GM06990 (cell line): ENCODE data around the gene STRAP.

ENCODE experiments used
- DNase-seq: peaks from one replicate; pipeline ENCODE4 v3.0.0-alpha.2; 2011; ENCODE audit not compliant: insufficient read length; ENCODE audit errors: extremely low read depth
- H3K27me3 ChIP-seq: replicated peaks from 2 replicates; pipeline ENCODE4 v1.6.0; 2011; ENCODE audit warnings: low read length; ENCODE audit not compliant: control insufficient read depth, insufficient read depth
- H3K36me3 ChIP-seq: 2 replicates; pipeline ENCODE4 v1.5.1; 2011; ENCODE audit warnings: low read length; ENCODE audit not compliant: control insufficient read depth, insufficient read depth
- H3K4me3 ChIP-seq: replicated peaks from 2 replicates; pipeline ENCODE4 v1.5.1; 2011; ENCODE audit warnings: low read depth, mild to moderate bottlenecking, control low read depth, low read length
- TF ChIP-seq, protein P1 (sequence below): IDR thresholded peaks from 2 replicates; pipeline ENCODE4 v1.5.1; 2011; ENCODE audit warnings: low read length, control low read depth, mild to moderate bottlenecking, inconsistent platforms; ENCODE audit not compliant: insufficient read depth, poor library complexity, severe bottlenecking

Gene STRAP, protein sequence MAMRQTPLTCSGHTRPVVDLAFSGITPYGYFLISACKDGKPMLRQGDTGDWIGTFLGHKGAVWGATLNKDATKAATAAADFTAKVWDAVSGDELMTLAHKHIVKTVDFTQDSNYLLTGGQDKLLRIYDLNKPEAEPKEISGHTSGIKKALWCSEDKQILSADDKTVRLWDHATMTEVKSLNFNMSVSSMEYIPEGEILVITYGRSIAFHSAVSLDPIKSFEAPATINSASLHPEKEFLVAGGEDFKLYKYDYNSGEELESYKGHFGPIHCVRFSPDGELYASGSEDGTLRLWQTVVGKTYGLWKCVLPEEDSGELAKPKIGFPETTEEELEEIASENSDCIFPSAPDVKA

GRCh38 chr12:15882118-15882971, at the start of gene STRAP:
Gene STRAP, plus strand, starts transcription at chr12:15882387. Its CDS starts 321 bp downstream, at chr12:15882708.
- no peaks in the 10 kb centered on the region for H3K27me3 ChIP-seq
- TF ChIP-seq, protein P1, sequence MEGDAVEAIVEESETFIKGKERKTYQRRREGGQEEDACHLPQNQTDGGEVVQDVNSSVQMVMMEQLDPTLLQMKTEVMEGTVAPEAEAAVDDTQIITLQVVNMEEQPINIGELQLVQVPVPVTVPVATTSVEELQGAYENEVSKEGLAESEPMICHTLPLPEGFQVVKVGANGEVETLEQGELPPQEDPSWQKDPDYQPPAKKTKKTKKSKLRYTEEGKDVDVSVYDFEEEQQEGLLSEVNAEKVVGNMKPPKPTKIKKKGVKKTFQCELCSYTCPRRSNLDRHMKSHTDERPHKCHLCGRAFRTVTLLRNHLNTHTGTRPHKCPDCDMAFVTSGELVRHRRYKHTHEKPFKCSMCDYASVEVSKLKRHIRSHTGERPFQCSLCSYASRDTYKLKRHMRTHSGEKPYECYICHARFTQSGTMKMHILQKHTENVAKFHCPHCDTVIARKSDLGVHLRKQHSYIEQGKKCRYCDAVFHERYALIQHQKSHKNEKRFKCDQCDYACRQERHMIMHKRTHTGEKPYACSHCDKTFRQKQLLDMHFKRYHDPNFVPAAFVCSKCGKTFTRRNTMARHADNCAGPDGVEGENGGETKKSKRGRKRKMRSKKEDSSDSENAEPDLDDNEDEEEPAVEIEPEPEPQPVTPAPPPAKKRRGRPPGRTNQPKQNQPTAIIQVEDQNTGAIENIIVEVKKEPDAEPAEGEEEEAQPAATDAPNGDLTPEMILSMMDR: no peak
- no peaks in the 10 kb centered on the region; the same call in 1 of the 2 replicates for H3K36me3 ChIP-seq
- peak within 1 kb of the TSS; percentile 95 for H3K4me3 ChIP-seq
- DNase-seq: peak; percentile 97

DNA sequence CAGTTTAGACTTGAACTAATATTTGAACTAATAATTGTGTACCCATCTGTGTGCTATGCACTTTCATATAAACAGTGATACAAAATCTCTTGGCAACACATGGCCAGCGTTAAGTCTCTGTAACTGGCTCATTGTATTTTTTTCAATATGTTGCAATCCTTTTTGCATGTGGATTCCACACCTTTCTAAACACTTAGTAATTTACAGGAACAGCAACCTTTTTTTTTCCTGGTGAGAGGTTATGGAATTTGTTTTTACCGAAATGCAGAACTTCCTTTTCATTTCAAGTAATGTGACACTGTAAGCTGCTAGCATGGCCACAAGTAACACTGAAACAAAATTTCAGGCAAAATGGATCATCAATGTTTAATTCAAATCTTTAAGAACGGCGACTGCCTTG, 47.6 kb upstream of the STRAP start:
- Histone ChIP-seq H3K27me3 (no peaks in the 10 kb centered on the region; the same call in 1 of the 2 replicates), H3K4me3 (no peak overlapping the region), H3K36me3 (no peaks in the 10 kb centered on the region)
- DNase-seq: no peak
- TF ChIP-seq, protein P1: no peak

DNA sequence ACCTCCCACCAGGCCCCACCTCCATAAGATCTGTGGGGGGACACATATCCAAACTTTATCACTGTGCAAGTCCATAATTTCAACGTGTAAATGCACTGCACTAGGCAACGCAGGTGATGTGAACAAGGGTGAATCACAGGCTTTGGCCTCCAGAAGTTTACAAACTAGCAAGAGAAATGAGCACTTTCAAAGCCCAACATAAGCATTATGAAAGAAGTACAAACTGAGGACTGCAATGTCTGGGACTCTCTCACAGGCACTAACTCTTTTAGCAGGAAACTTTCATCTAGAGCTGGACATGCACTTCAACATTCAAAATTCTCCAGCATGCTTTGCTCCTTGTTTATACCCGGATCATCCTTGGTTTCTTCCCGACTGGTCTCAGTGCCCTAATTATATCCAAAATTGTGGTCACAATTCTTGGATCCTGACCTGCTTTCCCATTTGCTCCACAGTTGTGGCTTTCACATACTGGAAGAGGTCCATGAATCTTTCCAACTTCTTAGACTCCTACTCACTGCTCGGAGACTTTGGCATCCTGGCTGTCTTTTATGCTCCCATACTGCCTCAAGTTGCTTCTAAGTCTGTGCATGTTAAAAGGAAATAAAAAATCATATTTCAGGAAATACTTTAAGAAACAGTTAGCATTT, 44.9 kb upstream of the STRAP start:
- H3K36me3 ChIP-seq: no peaks in the 10 kb centered on the region
- no peak for DNase-seq
- no peaks in the 10 kb centered on the region; the same call in 1 of the 2 replicates for H3K27me3 ChIP-seq
- H3K4me3 ChIP-seq: no peak overlapping the region
- TF ChIP-seq, protein P1: no peak

DNA sequence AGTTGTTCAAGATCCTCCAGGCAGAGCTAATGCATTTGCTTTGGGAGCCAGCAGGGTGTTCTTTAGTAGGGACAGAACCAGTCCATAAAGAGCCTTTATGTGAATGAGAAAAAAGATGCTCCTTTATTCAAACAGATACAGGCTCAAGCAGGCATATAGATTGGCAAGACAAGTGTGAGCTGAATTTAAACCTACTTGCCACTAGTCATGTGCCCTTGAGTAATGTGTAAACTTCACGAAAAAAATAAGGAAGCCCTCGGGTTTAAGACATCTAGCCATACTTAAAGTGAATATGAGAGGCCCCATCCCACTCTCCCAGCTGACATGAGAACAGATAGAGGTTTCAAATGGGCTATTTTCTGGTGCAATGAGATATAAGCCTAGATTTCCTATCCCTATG, 43.1 kb upstream of the STRAP start:
- Histone ChIP-seq H3K4me3 (no peak overlapping the region), H3K27me3 (no peaks in the 10 kb centered on the region; the same call in 1 of the 2 replicates), H3K36me3 (no peaks in the 10 kb centered on the region)
- TF ChIP-seq, protein P1: no peak
- DNase-seq: no peak

GRCh38 chr12:15839682-15840081, 42.5 kb upstream of the STRAP start:
- Histone ChIP-seq H3K36me3 (no peaks in the 10 kb centered on the region), H3K27me3 (no peaks in the 10 kb centered on the region; the same call in 1 of the 2 replicates), H3K4me3 (no peak overlapping the region)
- no peak for DNase-seq
- TF ChIP-seq, protein P1: no peak
